Measurements from ENCODE around the gene ABCC4. TPM values are rescaled to one million over a fixed set of nuclear protein-coding genes. Genes with fewer than 3 reads are reported as not detected.

The ABCC4 gene
- total RNA-seq, 1 donor from 2014 or later: 4.9 TPM

DNA sequence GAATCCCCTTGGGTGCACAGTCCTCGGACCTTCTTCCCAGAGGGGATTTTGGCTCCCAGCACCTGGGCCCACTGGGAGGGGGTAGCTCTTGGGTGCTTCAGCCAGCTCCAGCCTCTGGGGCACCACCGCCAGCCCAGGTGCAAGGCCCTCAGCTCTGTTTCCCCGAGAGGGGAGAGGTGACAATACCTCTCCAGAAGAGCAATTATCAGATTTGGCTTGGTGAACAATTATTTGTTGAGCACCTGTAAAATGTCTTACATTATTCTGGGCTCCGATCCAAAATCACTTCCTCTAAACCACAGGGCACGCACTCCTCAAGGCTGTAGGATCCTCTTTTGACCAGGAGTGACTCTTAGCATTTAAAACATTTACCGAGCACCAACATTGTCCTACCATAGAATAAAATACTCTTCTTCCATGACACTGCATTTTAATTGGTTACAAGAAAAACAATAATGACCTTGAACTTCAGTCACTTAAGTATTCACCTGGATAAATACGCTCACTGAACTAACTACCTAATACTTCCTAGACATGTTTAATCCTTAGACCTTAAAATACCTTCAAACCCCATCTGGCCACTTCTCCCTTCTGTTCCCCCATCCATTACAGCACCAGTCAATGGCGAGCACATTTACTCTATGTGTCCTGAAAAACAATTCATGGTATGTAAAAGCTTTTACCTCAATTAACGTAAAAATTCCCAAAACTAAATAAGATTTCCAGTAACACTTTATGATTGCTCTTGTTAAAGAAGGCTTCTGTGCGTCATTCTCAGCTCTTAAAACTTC lies 54.8 kb downstream of the ABCC4 start:
- no peaks in the 10 kb centered on the region for H3K27me3 ChIP-seq (ENCODE audit: low read depth)
- H3K4me3 ChIP-seq: no peak overlapping the region
- no peak for DNase-seq
- H3K27ac ChIP-seq (replicated peaks): no peak overlapping the region
- peaks cover 8% of the 10 kb centered on the region for H3K4me1 ChIP-seq
- TF ChIP-seq, protein P1, sequence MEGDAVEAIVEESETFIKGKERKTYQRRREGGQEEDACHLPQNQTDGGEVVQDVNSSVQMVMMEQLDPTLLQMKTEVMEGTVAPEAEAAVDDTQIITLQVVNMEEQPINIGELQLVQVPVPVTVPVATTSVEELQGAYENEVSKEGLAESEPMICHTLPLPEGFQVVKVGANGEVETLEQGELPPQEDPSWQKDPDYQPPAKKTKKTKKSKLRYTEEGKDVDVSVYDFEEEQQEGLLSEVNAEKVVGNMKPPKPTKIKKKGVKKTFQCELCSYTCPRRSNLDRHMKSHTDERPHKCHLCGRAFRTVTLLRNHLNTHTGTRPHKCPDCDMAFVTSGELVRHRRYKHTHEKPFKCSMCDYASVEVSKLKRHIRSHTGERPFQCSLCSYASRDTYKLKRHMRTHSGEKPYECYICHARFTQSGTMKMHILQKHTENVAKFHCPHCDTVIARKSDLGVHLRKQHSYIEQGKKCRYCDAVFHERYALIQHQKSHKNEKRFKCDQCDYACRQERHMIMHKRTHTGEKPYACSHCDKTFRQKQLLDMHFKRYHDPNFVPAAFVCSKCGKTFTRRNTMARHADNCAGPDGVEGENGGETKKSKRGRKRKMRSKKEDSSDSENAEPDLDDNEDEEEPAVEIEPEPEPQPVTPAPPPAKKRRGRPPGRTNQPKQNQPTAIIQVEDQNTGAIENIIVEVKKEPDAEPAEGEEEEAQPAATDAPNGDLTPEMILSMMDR (IDR thresholded peaks at IDR 0.05; ENCODE audit: borderline replicate concordance): no peak
- no peaks in the 10 kb centered on the region for H3K36me3 ChIP-seq
- no peaks in the 10 kb centered on the region for H3K9me3 ChIP-seq (replicated peaks)
- intact Hi-C loops (cut with micrococcal nuclease): no loop called here

- H3K4me1 ChIP-seq: peaks cover 8% of the 10 kb centered on the region
- intact Hi-C loops (cut with micrococcal nuclease): no loop called here
- DNase-seq: no peak
- TF ChIP-seq, protein P1 (IDR thresholded peaks at IDR 0.05; ENCODE audit: borderline replicate concordance): no peak
- H3K36me3 ChIP-seq: no peaks in the 10 kb centered on the region
- H3K27me3 ChIP-seq (ENCODE audit: low read depth): no peaks in the 10 kb centered on the region
- H3K27ac ChIP-seq (replicated peaks): no peak overlapping the region
- H3K4me3 ChIP-seq: no peak overlapping the region
- no peaks in the 10 kb centered on the region for H3K9me3 ChIP-seq (replicated peaks)
Measured at GRCh38 chr13:95245071-95245470, 56.2 kb downstream of the ABCC4 start.

DNA sequence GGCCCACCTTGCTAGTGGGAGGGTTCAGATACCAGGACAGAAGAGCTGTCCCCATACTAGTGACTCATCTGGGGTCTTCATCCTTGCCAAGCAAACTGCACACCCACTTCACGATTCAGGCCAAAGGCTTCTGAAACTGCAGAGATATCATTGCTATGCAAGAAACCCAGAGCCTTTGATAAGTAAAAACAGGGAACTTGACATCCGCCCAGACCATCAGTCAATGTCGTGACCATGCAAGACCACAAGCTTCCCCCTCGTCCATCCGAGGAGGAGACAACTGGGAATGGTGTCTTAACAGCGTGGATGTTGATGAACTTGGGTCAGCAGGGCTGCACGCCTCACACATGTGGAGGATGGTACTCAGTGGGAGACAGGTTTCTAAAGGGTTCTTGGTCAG lies 58.0 kb downstream of the ABCC4 start:
- no peak overlapping the region for H3K4me3 ChIP-seq

GRCh38 chr13:95241321-95241720 lies 59.9 kb downstream of the ABCC4 start:
- no peak for DNase-seq
- Histone ChIP-seq H3K36me3 (no peaks in the 10 kb centered on the region), H3K4me1 (peaks cover 6% of the 10 kb centered on the region), H3K27me3 (ENCODE audit: low read depth) (no peaks in the 10 kb centered on the region), H3K4me3 (no peak overlapping the region), H3K9me3 (replicated peaks) (no peaks in the 10 kb centered on the region), H3K27ac (replicated peaks) (no peak overlapping the region)
- TF ChIP-seq, protein P1 (IDR thresholded peaks at IDR 0.05; ENCODE audit: borderline replicate concordance): no peak
- intact Hi-C loops (cut with micrococcal nuclease): no loop called here

More for the DNA sequence above, 58.0 kb downstream of the ABCC4 start:
- no peak overlapping the region for H3K27ac ChIP-seq (replicated peaks)
- no peaks in the 10 kb centered on the region for H3K9me3 ChIP-seq (replicated peaks)
- H3K4me1 ChIP-seq: peaks cover 8% of the 10 kb centered on the region
- TF ChIP-seq, protein P1 (IDR thresholded peaks at IDR 0.05; ENCODE audit: borderline replicate concordance): no peak
- no peak for DNase-seq
- no peaks in the 10 kb centered on the region for H3K27me3 ChIP-seq (ENCODE audit: low read depth)
- intact Hi-C loops (cut with micrococcal nuclease): no loop called here
- no peaks in the 10 kb centered on the region for H3K36me3 ChIP-seq

DNA sequence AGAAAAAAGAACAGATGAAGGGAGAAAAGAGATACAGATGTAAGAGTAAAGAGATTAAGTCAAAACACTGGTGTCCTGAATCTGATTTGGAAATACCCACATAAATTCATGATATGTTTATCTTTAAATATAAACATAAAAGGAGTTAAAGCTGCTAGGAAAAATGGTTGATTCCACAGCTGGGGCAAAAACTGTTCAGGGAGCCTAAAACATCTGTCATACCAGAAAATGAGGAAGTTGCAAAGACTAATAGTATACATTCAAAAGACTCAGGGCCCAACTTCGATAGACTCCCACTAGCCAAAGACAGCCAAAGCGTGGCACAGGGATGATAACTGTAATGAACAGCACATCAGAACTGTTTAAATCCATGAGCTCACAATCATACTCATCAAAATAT lies 62.0 kb downstream of the ABCC4 start:
- no peaks in the 10 kb centered on the region for H3K4me1 ChIP-seq
- TF ChIP-seq, protein P1 (IDR thresholded peaks at IDR 0.05; ENCODE audit: borderline replicate concordance): no peak
- intact Hi-C loops (cut with micrococcal nuclease): no loop called here

More for the DNA sequence above, 62.0 kb downstream of the ABCC4 start:
- no peaks in the 10 kb centered on the region for H3K9me3 ChIP-seq (replicated peaks)
- H3K36me3 ChIP-seq: no peaks in the 10 kb centered on the region
- H3K27me3 ChIP-seq (ENCODE audit: low read depth): no peaks in the 10 kb centered on the region
- DNase-seq: no peak
- no peak overlapping the region for H3K4me3 ChIP-seq
- H3K27ac ChIP-seq (replicated peaks): no peak overlapping the region
